K562 (cell line): Measurements from ENCODE around the gene RAB1B. TPM values are rescaled to one million over a fixed set of nuclear protein-coding genes. Genes with fewer than 3 reads are reported as not detected.

Source experiments
- CBFA2T2 ChIP-seq: fragments of 450-650 bp; conservative IDR thresholded peaks from 2 replicates; pipeline ENCODE4 v1.6.1; 2017; ENCODE audit warnings: mild to moderate bottlenecking
- CBX1 ChIP-seq: sonication (generic); IDR thresholded peaks from 2 replicates; pipeline ENCODE4 v1.6.1; 2016; ENCODE audit warnings: antibody characterized with exemption, low read depth, mild to moderate bottlenecking
- CXXC5 ChIP-seq: fragments of 250-450 bp; sonication (Bioruptor Pico); IDR thresholded peaks from 2 replicates; pipeline ENCODE4 v1.8.0; 2022; ENCODE audit warnings: inconsistent platforms, mild to moderate bottlenecking, moderate library complexity
- GATAD2B ChIP-seq: fragments of 450-650 bp; IDR thresholded peaks from 2 replicates; pipeline ENCODE4 v1.6.1; 2017; ENCODE audit warnings: mild to moderate bottlenecking, borderline replicate concordance
- HIVEP1 ChIP-seq: fragments of 250-450 bp; sonication (Bioruptor Pico); IDR thresholded peaks from 2 replicates; pipeline ENCODE4 v1.4.0; 2020; ENCODE audit warnings: mild to moderate bottlenecking
- KDM1A ChIP-seq, 2 experiments: fragments of 450-650 bp; IDR thresholded peaks; 2 replicates each; pipeline ENCODE4 v1.6.1; 2016; ENCODE audit warnings: mild to moderate bottlenecking in 2 of 2
- PCBP1 ChIP-seq: fragments of 200-400 bp; formaldehyde crosslinking; IDR thresholded peaks from 2 replicates; pipeline ENCODE4 v1.6.1; 2018; ENCODE audit warnings: mild to moderate bottlenecking, low read depth, low read length; ENCODE audit not compliant: poor library complexity, severe bottlenecking
- POLR2H ChIP-seq: IDR thresholded peaks from 2 replicates; pipeline ENCODE4 v1.6.1; 2016; ENCODE audit warnings: missing genetic modification characterization, low read depth, mild to moderate bottlenecking, control low read depth, missing compliant biosample characterization, moderate library complexity
- RB1 ChIP-seq: fragments of 450-650 bp; IDR thresholded peaks from 2 replicates; pipeline ENCODE4 v1.6.1; 2017; ENCODE audit warnings: low read depth, mild to moderate bottlenecking
- RBM22 ChIP-seq: fragments of 200-400 bp; formaldehyde crosslinking; IDR thresholded peaks from 2 replicates; pipeline ENCODE4 v1.6.1; 2018; ENCODE audit warnings: low read length, low read depth; ENCODE audit not compliant: poor library complexity, severe bottlenecking
- RBM39 ChIP-seq: fragments of 200-400 bp; formaldehyde crosslinking; optimal IDR thresholded peaks from 2 replicates; pipeline ENCODE3; 2018; ENCODE audit warnings: low read depth, low read length
- SUPT5H ChIP-seq: fragments of 450-650 bp; IDR thresholded peaks from 2 replicates; pipeline ENCODE4 v1.6.1; 2016
- YBX1 ChIP-seq: fragments of 450-650 bp; IDR thresholded peaks from 2 replicates; pipeline ENCODE4 v1.7.1; 2016; ENCODE audit warnings: mild to moderate bottlenecking
- polyA plus RNA-seq, 8 experiments: library from polyadenylated mRNA; depleted of rRNA in 4 of 8; stranded (reverse) in 5 of 8; unstranded in 3 of 8; fragments of >200 nt; fragmentation: Nextera tagmentation in 2 of 8; fragmentation: Illumina TruSeq in 1 of 8; extraction: Ambion mirVana in 2 of 8; extraction: Trizol in 1 of 8; gene quantifications; 2 replicates each; pipeline versions ENCODE4 v1.2.1 to v1.2.3, GENCODE V29; 2011 to 2014; ENCODE audit warnings: inconsistent platforms in 1 of 8, missing spikeins in 1 of 8
- total RNA-seq, 7 experiments: library from RNA; depleted of rRNA in 6 of 7; stranded (reverse); fragments of >200 nt in 6 of 7; fragmentation: Illumina TruSeq in 2 of 7; extraction: Trizol in 2 of 7; gene quantifications; 2 replicates each; pipeline versions ENCODE4 v1.2.1 to v1.2.3, GENCODE V29; 2011 to 2021; ENCODE audit warnings: low replicate concordance in 1 of 7
- TF ChIP-seq, protein P1 (sequence below), 2 experiments: fragments of 150-350 bp in 1 of 2; IDR thresholded peaks; 2 replicates each; pipeline ENCODE4 v1.6.1; 2012 to 2016; ENCODE audit warnings: low read depth in 2 of 2, low read length in 2 of 2, mild to moderate bottlenecking in 1 of 2, moderate library complexity in 1 of 2
- TF ChIP-seq, protein P2 (sequence below): fragments of 450-650 bp; IDR thresholded peaks from 2 replicates; pipeline ENCODE4 v1.6.1; 2017; ENCODE audit warnings: mild to moderate bottlenecking, moderate library complexity
- TF ChIP-seq, protein P3 (sequence below), 2 experiments: IDR thresholded peaks; 2 replicates each; pipeline ENCODE4 v1.6.1; 2011; ENCODE audit warnings: borderline replicate concordance in 1 of 2, control low read depth in 1 of 2, low read depth in 1 of 2, low read length in 1 of 2, mild to moderate bottlenecking in 1 of 2, mixed read lengths in 1 of 2, moderate library complexity in 1 of 2; ENCODE audit not compliant: insufficient read depth in 1 of 2, insufficient read length in 1 of 2, poor library complexity in 1 of 2, severe bottlenecking in 1 of 2; ENCODE audit errors: extremely low read depth in 1 of 2
- TF ChIP-seq, protein P4 (sequence below): conservative IDR thresholded peaks from 2 replicates; pipeline ENCODE4 v1.6.1; 2011; ENCODE audit warnings: low read depth, mild to moderate bottlenecking, low read length; ENCODE audit not compliant: control insufficient read depth

The RAB1B gene
- total and polyA plus RNA-seq, 9 of the 15 experiments (the other 6 are each of a cell fraction or from before 2014, with no cell fraction given) = 5.6 to 146 (median 98.6) TPM

DNA sequence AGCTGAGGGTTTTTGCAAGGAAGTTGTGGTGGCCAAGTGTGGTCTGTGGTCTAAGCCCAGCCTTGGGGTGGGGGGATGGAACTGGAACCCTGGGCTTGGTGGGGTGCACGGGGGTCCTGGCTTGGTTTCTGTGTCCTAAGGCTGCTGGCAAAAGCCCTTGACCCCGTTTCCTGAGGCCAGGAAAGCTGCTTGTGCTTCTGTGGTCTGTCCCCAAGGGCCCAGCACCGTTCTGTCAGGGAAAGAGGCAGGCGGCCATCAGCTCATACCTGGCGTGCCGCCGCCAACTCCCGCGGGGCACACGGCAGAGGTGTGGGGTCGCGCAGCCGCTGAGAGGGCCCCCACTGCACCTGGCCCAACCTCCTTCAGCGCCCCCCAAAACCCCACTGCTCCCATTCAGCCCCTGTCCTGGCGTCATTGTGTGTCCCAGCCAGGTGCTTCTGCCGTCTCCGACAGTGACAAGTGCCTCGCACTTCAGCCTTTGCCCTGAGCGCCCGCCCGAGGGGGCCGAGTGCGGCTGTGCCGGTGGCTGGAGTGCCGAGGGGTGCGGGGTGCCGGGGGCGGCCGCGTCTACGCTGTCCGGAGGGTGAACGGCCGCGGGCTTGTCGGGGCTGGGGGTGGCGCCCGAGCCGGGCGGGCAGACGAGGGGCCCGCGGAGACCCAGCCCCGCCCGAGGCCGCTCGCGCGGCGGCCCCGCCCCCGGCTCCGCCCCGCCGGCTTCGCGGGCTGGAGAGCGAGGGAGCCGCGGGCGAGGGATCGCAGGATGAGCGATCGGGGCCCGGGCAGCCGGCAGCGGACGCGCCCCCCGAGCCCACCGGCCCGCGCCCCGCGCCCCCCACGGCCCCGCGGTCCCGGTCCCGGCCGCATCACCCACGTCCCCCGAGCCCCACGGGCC, 9.3 kb downstream of the RAB1B start, which contains the start of gene CNIH2 (continued):
- TF ChIP-seq, protein P1, sequence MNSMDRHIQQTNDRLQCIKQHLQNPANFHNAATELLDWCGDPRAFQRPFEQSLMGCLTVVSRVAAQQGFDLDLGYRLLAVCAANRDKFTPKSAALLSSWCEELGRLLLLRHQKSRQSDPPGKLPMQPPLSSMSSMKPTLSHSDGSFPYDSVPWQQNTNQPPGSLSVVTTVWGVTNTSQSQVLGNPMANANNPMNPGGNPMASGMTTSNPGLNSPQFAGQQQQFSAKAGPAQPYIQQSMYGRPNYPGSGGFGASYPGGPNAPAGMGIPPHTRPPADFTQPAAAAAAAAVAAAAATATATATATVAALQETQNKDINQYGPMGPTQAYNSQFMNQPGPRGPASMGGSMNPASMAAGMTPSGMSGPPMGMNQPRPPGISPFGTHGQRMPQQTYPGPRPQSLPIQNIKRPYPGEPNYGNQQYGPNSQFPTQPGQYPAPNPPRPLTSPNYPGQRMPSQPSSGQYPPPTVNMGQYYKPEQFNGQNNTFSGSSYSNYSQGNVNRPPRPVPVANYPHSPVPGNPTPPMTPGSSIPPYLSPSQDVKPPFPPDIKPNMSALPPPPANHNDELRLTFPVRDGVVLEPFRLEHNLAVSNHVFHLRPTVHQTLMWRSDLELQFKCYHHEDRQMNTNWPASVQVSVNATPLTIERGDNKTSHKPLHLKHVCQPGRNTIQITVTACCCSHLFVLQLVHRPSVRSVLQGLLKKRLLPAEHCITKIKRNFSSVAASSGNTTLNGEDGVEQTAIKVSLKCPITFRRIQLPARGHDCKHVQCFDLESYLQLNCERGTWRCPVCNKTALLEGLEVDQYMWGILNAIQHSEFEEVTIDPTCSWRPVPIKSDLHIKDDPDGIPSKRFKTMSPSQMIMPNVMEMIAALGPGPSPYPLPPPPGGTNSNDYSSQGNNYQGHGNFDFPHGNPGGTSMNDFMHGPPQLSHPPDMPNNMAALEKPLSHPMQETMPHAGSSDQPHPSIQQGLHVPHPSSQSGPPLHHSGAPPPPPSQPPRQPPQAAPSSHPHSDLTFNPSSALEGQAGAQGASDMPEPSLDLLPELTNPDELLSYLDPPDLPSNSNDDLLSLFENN (IDR thresholded peaks at IDR 0.05; ENCODE audit: low read depth in 2 of 2, low read length in 2 of 2) = no peak
- TF ChIP-seq, protein P2, sequence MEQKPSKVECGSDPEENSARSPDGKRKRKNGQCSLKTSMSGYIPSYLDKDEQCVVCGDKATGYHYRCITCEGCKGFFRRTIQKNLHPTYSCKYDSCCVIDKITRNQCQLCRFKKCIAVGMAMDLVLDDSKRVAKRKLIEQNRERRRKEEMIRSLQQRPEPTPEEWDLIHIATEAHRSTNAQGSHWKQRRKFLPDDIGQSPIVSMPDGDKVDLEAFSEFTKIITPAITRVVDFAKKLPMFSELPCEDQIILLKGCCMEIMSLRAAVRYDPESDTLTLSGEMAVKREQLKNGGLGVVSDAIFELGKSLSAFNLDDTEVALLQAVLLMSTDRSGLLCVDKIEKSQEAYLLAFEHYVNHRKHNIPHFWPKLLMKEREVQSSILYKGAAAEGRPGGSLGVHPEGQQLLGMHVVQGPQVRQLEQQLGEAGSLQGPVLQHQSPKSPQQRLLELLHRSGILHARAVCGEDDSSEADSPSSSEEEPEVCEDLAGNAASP = no peak
- TF ChIP-seq CBFA2T2 (no peak), RB1 (peak; percentile 36; the same call in 1 of the 2 replicates), CBX1 (0 out of 2 replicates have a peak, but pooled peaks have one; percentile 32), POLR2H (tag) (no peak), YBX1 (no peak), SUPT5H (peak; percentile 46), GATAD2B (0 out of 2 replicates have a peak, but pooled peaks have one; percentile 33), RBM22 (peak; percentile 73), KDM1A (IDR thresholded peaks at IDR 0.05) (no peak), CXXC5 (CRISPR knock-in tag) (peak; percentile 60), HIVEP1 (no peak), RBM39 (no peak), PCBP1 (peak; percentile 85)
- TF ChIP-seq, protein P3, sequence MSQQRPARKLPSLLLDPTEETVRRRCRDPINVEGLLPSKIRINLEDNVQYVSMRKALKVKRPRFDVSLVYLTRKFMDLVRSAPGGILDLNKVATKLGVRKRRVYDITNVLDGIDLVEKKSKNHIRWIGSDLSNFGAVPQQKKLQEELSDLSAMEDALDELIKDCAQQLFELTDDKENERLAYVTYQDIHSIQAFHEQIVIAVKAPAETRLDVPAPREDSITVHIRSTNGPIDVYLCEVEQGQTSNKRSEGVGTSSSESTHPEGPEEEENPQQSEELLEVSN (IDR thresholded peaks at IDR 0.05; ENCODE audit: borderline replicate concordance in 1 of 2, extremely low read depth in 1 of 2, insufficient read depth in 1 of 2, insufficient read length in 1 of 2, low read depth in 1 of 2, low read length in 1 of 2, poor library complexity in 1 of 2, severe bottlenecking in 1 of 2) = peak in 1 of 2 experiments; percentile 65
- TF ChIP-seq, protein P4, sequence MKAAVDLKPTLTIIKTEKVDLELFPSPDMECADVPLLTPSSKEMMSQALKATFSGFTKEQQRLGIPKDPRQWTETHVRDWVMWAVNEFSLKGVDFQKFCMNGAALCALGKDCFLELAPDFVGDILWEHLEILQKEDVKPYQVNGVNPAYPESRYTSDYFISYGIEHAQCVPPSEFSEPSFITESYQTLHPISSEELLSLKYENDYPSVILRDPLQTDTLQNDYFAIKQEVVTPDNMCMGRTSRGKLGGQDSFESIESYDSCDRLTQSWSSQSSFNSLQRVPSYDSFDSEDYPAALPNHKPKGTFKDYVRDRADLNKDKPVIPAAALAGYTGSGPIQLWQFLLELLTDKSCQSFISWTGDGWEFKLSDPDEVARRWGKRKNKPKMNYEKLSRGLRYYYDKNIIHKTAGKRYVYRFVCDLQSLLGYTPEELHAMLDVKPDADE = no peak
